Gastroesophageal sphincter (tissue), 3 donors: ENCODE results near the gene IL25.
"Not testable (repeated sequence)": the region's sequence is repeated elsewhere in the genome, so short reads cannot be mapped to it uniquely, and the experiment has no call there.

Experiments used
- EP300 ChIP-seq: sonication (generic); formaldehyde crosslinking; IDR thresholded peaks from one replicate; pipeline ENCODE4 v1.6.1; 2017; ENCODE audit warnings: antibody characterized with exemption, mild to moderate bottlenecking
- TF ChIP-seq, protein P1 (sequence below), 4 experiments: fragments of 200-600 bp in 2 of 4; fragments of 450-650 bp in 2 of 4; sonication (generic) in 1 of 4; IDR thresholded peaks; one replicate each; pipeline ENCODE4 v1.5.1; 2017 to 2019; ENCODE audit warnings: antibody characterized with exemption in 4 of 4, mild to moderate bottlenecking in 2 of 4, moderate library complexity in 2 of 4

GRCh38 chr14:23325746-23326145 lies 46.9 kb upstream of the IL25 start:
- TF ChIP-seq, protein P1, sequence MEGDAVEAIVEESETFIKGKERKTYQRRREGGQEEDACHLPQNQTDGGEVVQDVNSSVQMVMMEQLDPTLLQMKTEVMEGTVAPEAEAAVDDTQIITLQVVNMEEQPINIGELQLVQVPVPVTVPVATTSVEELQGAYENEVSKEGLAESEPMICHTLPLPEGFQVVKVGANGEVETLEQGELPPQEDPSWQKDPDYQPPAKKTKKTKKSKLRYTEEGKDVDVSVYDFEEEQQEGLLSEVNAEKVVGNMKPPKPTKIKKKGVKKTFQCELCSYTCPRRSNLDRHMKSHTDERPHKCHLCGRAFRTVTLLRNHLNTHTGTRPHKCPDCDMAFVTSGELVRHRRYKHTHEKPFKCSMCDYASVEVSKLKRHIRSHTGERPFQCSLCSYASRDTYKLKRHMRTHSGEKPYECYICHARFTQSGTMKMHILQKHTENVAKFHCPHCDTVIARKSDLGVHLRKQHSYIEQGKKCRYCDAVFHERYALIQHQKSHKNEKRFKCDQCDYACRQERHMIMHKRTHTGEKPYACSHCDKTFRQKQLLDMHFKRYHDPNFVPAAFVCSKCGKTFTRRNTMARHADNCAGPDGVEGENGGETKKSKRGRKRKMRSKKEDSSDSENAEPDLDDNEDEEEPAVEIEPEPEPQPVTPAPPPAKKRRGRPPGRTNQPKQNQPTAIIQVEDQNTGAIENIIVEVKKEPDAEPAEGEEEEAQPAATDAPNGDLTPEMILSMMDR (IDR thresholded peaks at IDR 0.05), result not testable (repeated sequence)
- not testable (repeated sequence) for TF ChIP-seq EP300
